HepG2 (cell line): Measurements from ENCODE around the gene ALOX12. TPM values are rescaled to one million over a fixed set of nuclear protein-coding genes. Genes with fewer than 3 reads are reported as not detected.
A peak's percentile ranks its signal among the peaks of the same experiment; 100 is the strongest.

ENCODE experiments used
- ATF1 ChIP-seq: IDR thresholded peaks from 2 replicates; pipeline ENCODE4 v1.6.1; 2016; ENCODE audit warnings: mild to moderate bottlenecking, control low read depth
- DMAP1 ChIP-seq: IDR thresholded peaks from 2 replicates; pipeline ENCODE4 v1.6.1; 2016
- FOXA3 ChIP-seq: IDR thresholded peaks from 2 replicates; pipeline ENCODE4 v1.6.1; 2016; ENCODE audit warnings: missing genetic modification reagents, missing compliant biosample characterization
- GATA4 ChIP-seq: sonication (generic); IDR thresholded peaks from 2 replicates; pipeline ENCODE4 v1.6.1; 2016; ENCODE audit warnings: antibody characterized with exemption, low read depth, borderline replicate concordance
- JUN ChIP-seq: sonication (generic); formaldehyde crosslinking; IDR thresholded peaks from 2 replicates; pipeline ENCODE4 v1.4.0; 2020; ENCODE audit warnings: mild to moderate bottlenecking, missing genetic modification reagents
- KMT2B ChIP-seq: IDR thresholded peaks from 2 replicates; pipeline ENCODE4 v1.6.1; 2016; ENCODE audit warnings: missing genetic modification reagents, missing compliant biosample characterization
- PHF21A ChIP-seq: sonication (generic); formaldehyde crosslinking; IDR thresholded peaks from 2 replicates; pipeline ENCODE4 v1.5.0; 2020; ENCODE audit warnings: mild to moderate bottlenecking, missing genetic modification reagents
- RARA ChIP-seq: IDR thresholded peaks from 2 replicates; pipeline ENCODE4 v1.6.1; 2016; ENCODE audit warnings: missing genetic modification reagents, missing compliant biosample characterization
- TBX2 ChIP-seq: sonication (generic); formaldehyde crosslinking; IDR thresholded peaks from 2 replicates; pipeline ENCODE4 v1.5.0; 2020; ENCODE audit warnings: missing genetic modification reagents, mild to moderate bottlenecking, borderline replicate concordance
- THAP11 ChIP-seq: IDR thresholded peaks from 2 replicates; pipeline ENCODE4 v1.6.1; 2016; ENCODE audit warnings: missing biosample characterization, missing genetic modification reagents
- ZNF7 ChIP-seq: IDR thresholded peaks from 2 replicates; pipeline ENCODE4 v1.6.1; 2016; ENCODE audit warnings: missing biosample characterization, missing genetic modification reagents
- ZNF792 ChIP-seq: IDR thresholded peaks from 2 replicates; pipeline ENCODE4 v1.6.1; 2016
- polyA plus RNA-seq, 8 experiments: library from polyadenylated mRNA; depleted of rRNA in 3 of 8; stranded (reverse) in 7 of 8; unstranded in 1 of 8; fragments of >200 nt; fragmentation: Illumina TruSeq in 4 of 8; extraction: Trizol in 4 of 8; gene quantifications; 2 replicates each; pipeline versions ENCODE4 v1.2.1 to v1.2.3, GENCODE V29; 2011 to 2016; ENCODE audit warnings: low read depth in 4 of 8, missing spikeins in 1 of 8, mixed read lengths in 1 of 8; ENCODE audit not compliant: insufficient read depth in 1 of 8
- total RNA-seq, 5 experiments: library from RNA; depleted of rRNA; stranded (reverse); fragments of >200 nt; fragmentation: Illumina TruSeq; extraction: Trizol; gene quantifications; 2 replicates each; pipeline ENCODE4 v1.2.3, GENCODE V29; 2016; ENCODE audit warnings: low read depth in 1 of 5
- TF ChIP-seq, protein P1 (sequence below): sonication (generic); formaldehyde crosslinking; IDR thresholded peaks from 2 replicates; pipeline ENCODE4 v1.4.0; 2020; ENCODE audit warnings: missing genetic modification reagents
- TF ChIP-seq, protein P2 (sequence below): sonication (generic); IDR thresholded peaks from 2 replicates; pipeline ENCODE4 v1.6.1; 2016; ENCODE audit warnings: low read depth, borderline replicate concordance
- TF ChIP-seq, protein P3 (sequence below): IDR thresholded peaks from 2 replicates; pipeline ENCODE4 v1.6.1; 2016; ENCODE audit warnings: low read depth
- TF ChIP-seq, protein P4 (sequence below): sonication (generic); formaldehyde crosslinking; IDR thresholded peaks from 2 replicates; pipeline ENCODE4 v1.4.0; 2020; ENCODE audit warnings: missing genetic modification reagents
- TF ChIP-seq, protein P5 (sequence below), 2 experiments: sonication (generic) in 1 of 2; formaldehyde crosslinking in 1 of 2; IDR thresholded peaks; 2 replicates each; pipeline versions ENCODE4 v1.4.0 to v1.6.1; 2018 to 2020; ENCODE audit warnings: missing genetic modification reagents in 2 of 2, borderline replicate concordance in 1 of 2, low read depth in 1 of 2, mild to moderate bottlenecking in 1 of 2, missing biosample characterization in 1 of 2
- TF ChIP-seq, protein P6 (sequence below): sonication (generic); formaldehyde crosslinking; IDR thresholded peaks from 2 replicates; pipeline ENCODE4 v1.4.0; 2020; ENCODE audit warnings: missing genetic modification reagents

The ALOX12 gene
- total and polyA plus RNA-seq, 2 of the 13 experiments (the other 11 are each of a cell fraction or from before 2014, with no cell fraction given) = not detected

DNA sequence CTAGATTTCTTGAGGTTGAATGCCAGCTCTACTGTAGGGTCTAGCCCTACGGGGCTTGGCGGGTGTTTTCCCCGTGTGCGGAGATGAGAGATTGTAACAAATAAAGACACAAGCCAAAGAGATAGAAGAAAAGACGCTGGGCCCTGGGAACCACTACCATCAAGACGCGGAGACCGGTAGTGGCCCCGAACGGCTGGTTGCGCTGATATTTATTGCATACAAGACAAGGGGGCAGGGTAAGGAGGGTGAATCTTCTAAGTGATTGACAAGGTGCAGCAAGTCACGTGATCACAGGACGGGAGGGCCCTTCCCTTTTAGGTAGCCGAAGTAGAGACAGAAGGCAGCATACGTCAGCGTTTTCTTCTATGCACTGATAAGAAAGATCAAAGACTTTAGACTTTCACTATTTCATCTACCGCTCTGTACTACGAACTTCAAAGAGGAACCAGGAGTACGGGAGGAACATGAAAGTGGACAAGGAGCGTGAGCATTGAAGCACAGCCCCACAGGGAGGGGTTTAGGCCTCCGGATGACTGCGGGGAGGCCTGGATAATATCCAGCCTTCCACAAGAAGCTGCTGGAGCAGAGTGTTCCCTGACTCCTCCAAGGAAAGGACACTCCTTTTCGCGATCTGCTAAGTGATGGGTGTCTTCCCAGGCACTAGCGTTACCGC is 51.0 kb downstream of the ALOX12 start (continued):
- TF ChIP-seq, protein P1, sequence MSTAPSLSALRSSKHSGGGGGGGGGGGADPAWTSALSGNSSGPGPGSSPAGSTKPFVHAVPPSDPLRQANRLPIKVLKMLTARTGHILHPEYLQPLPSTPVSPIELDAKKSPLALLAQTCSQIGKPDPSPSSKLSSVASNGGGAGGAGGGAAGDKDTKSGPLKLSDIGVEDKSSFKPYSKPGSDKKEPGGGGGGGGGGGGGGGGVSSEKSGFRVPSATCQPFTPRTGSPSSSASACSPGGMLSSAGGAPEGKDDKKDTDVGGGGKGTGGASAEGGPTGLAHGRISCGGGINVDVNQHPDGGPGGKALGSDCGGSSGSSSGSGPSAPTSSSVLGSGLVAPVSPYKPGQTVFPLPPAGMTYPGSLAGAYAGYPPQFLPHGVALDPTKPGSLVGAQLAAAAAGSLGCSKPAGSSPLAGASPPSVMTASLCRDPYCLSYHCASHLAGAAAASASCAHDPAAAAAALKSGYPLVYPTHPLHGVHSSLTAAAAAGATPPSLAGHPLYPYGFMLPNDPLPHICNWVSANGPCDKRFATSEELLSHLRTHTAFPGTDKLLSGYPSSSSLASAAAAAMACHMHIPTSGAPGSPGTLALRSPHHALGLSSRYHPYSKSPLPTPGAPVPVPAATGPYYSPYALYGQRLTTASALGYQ (CRISPR knock-in tag) = peak; percentile 91
- TF ChIP-seq, protein P2, sequence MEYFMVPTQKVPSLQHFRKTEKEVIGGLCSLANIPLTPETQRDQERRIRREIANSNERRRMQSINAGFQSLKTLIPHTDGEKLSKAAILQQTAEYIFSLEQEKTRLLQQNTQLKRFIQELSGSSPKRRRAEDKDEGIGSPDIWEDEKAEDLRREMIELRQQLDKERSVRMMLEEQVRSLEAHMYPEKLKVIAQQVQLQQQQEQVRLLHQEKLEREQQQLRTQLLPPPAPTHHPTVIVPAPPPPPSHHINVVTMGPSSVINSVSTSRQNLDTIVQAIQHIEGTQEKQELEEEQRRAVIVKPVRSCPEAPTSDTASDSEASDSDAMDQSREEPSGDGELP = peak; percentile 21; the same call in 1 of the 2 replicates
- TF ChIP-seq RARA (peak; percentile 53; the same call in 1 of the 2 replicates), THAP11 (peak; percentile 57), DMAP1 (peak; percentile 18; the same call in 1 of the 2 replicates), ZNF792 (CRISPR knock-in tag) (0 out of 2 replicates have a peak, but pooled peaks have one; percentile 18), PHF21A (peak; percentile 56; the same call in 1 of the 2 replicates), ZNF7 (peak; percentile 89), FOXA3 (peak; percentile 59), GATA4 (peak; percentile 55; the same call in 1 of the 2 replicates), ATF1 (peak; percentile 76; the same call in 1 of the 2 replicates), KMT2B (CRISPR knock-in tag) (0 out of 2 replicates have a peak, but pooled peaks have one; percentile 4), JUN (CRISPR knock-in tag) (peak; percentile 40), TBX2 (CRISPR knock-in tag) (peak; percentile 57)
- TF ChIP-seq, protein P3, sequence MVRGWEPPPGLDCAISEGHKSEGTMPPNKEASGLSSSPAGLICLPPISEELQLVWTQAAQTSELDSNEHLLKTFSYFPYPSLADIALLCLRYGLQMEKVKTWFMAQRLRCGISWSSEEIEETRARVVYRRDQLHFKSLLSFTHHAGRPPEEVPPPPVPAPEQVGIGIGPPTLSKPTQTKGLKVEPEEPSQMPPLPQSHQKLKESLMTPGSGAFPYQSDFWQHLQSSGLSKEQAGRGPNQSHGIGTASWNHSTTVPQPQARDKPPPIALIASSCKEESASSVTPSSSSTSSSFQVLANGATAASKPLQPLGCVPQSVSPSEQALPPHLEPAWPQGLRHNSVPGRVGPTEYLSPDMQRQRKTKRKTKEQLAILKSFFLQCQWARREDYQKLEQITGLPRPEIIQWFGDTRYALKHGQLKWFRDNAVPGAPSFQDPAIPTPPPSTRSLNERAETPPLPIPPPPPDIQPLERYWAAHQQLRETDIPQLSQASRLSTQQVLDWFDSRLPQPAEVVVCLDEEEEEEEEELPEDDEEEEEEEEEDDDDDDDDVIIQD (CRISPR knock-in tag) = peak; percentile 49; the same call in 1 of the 2 replicates
- TF ChIP-seq, protein P4, sequence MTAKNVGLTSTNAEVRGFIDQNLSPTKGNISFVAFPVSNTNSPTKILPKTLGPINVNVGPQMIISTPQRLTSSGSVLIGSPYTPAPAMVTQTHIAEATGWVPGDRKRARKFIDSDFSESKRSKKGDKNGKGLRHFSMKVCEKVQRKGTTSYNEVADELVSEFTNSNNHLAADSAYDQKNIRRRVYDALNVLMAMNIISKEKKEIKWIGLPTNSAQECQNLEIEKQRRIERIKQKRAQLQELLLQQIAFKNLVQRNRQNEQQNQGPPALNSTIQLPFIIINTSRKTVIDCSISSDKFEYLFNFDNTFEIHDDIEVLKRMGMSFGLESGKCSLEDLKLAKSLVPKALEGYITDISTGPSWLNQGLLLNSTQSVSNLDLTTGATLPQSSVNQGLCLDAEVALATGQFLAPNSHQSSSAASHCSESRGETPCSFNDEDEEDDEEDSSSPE = peak; percentile 38; the same call in 1 of the 2 replicates
- TF ChIP-seq, protein P5, sequence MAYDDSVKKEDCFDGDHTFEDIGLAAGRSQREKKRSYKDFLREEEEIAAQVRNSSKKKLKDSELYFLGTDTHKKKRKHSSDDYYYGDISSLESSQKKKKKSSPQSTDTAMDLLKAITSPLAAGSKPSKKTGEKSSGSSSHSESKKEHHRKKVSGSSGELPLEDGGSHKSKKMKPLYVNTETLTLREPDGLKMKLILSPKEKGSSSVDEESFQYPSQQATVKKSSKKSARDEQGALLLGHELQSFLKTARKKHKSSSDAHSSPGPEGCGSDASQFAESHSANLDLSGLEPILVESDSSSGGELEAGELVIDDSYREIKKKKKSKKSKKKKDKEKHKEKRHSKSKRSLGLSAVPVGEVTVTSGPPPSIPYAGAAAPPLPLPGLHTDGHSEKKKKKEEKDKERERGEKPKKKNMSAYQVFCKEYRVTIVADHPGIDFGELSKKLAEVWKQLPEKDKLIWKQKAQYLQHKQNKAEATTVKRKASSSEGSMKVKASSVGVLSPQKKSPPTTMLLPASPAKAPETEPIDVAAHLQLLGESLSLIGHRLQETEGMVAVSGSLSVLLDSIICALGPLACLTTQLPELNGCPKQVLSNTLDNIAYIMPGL (CRISPR knock-in tag; IDR thresholded peaks at IDR 0.05; ENCODE audit: borderline replicate concordance in 1 of 2, low read depth in 1 of 2) = peak in 1 of 2 experiments; percentile 50; a peak in 1 of 4 replicates
- TF ChIP-seq, protein P6, sequence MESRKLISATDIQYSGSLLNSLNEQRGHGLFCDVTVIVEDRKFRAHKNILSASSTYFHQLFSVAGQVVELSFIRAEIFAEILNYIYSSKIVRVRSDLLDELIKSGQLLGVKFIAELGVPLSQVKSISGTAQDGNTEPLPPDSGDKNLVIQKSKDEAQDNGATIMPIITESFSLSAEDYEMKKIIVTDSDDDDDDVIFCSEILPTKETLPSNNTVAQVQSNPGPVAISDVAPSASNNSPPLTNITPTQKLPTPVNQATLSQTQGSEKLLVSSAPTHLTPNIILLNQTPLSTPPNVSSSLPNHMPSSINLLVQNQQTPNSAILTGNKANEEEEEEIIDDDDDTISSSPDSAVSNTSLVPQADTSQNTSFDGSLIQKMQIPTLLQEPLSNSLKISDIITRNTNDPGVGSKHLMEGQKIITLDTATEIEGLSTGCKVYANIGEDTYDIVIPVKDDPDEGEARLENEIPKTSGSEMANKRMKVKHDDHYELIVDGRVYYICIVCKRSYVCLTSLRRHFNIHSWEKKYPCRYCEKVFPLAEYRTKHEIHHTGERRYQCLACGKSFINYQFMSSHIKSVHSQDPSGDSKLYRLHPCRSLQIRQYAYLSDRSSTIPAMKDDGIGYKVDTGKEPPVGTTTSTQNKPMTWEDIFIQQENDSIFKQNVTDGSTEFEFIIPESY = 0 out of 2 replicates have a peak, but pooled peaks have one; percentile 7
